HepG2 (cell line): ENCODE results near the gene SIKE1. TPM values are rescaled to one million over a fixed set of nuclear protein-coding genes. Genes with fewer than 3 reads are reported as not detected.

Experiments
- ATAC-seq: fragments of 200-7000 bp; cut with Tn5 transposase; 3 replicates; pipeline ENCODE4 v1.9.1; 2020; ENCODE audit warnings: mild to moderate bottlenecking, moderate library complexity
- BruUV-seq: library from RNA; stranded (reverse); fragments of 400-500 nt; replicated peaks from 2 replicates; lab custom pipeline; 2021; lab: Mats Ljungman, UMichigan
- CTCF ChIA-PET: fragments of 300-600 bp; formaldehyde crosslinking; extraction: SDS; loops from one replicate; lab custom pipeline; 2021; ENCODE audit warnings: low total read pairs, inconsistent platforms, low intra/inter-chr PET ratio; lab: Yijun Ruan, JAX
- POLR2A ChIA-PET: fragments of 350-600 bp; sonication (Branson Sonifier 250); formaldehyde crosslinking; loops from one replicate; lab custom pipeline; 2020; ENCODE audit warnings: antibody characterized with exemption, inconsistent platforms; lab: Yijun Ruan, JAX
- DNase-seq: peaks from one replicate; pipeline ENCODE4 v3.0.0-alpha.2; 2015; ENCODE audit warnings: low spot score
- FAIRE-seq: peaks from 3 replicates; lab custom pipeline; 2011; peaks lifted over from hg19 to GRCh38; lab: Jason Lieb, UNC
- H2AFZ ChIP-seq: one replicate; pipeline ENCODE4 v1.6.1; 2011; ENCODE audit warnings: low read length, inconsistent platforms
- H3K27ac ChIP-seq: fragments of 300-600 bp; 3 replicates; pipeline ENCODE4 v1.8.0; 2011; ENCODE audit warnings: mixed run types, mild to moderate bottlenecking, mixed read lengths, low read length, inconsistent platforms; ENCODE audit not compliant: insufficient read depth; ENCODE audit errors: extremely low read length
- H3K27me3 ChIP-seq, 2 experiments: fragments of 200-600 bp in 1 of 2; 2 replicates in 1 of 2; 3 replicates in 1 of 2; pipeline versions ENCODE4 v1.6.0 to v1.8.0; 2011; ENCODE audit warnings: low read length in 2 of 2, mild to moderate bottlenecking in 2 of 2, moderate library complexity in 2 of 2, inconsistent platforms in 1 of 2; ENCODE audit not compliant: insufficient read depth in 2 of 2, control insufficient read depth in 1 of 2
- H3K36me3 ChIP-seq, 2 experiments: fragments of 200-600 bp in 1 of 2; replicated peaks in 1 of 2; 2 replicates in 1 of 2; 3 replicates in 1 of 2; pipeline versions ENCODE4 v1.5.1 to v1.8.0; 2011; ENCODE audit warnings: low read length in 2 of 2, inconsistent platforms in 1 of 2; ENCODE audit not compliant: insufficient read depth in 2 of 2, control insufficient read depth in 1 of 2
- H3K4me1 ChIP-seq: 2 replicates; pipeline ENCODE4 v1.5.1; 2012; ENCODE audit warnings: low read length, inconsistent platforms; ENCODE audit not compliant: insufficient read depth
- H3K4me2 ChIP-seq: 2 replicates; pipeline ENCODE4 v1.6.0; 2011; ENCODE audit warnings: low read depth, low read length, inconsistent platforms
- H3K4me3 ChIP-seq, 3 experiments: fragments of 200-600 bp in 1 of 3; sonication (generic), shearing (Covaris generic) in 1 of 3; replicated peaks in 1 of 3; 2 replicates each; pipeline ENCODE4 v1.5.1; 2011 to 2016; ENCODE audit warnings: low read length in 3 of 3, inconsistent platforms in 2 of 3, low read depth in 2 of 3, mild to moderate bottlenecking in 2 of 3, control low read depth in 1 of 3, mixed read lengths in 1 of 3; ENCODE audit not compliant: insufficient read depth in 1 of 3
- H3K79me2 ChIP-seq: one replicate; pipeline ENCODE4 v1.6.1; 2011; ENCODE audit warnings: low read length, inconsistent platforms; ENCODE audit not compliant: insufficient read depth
- H3K9ac ChIP-seq: 2 replicates; pipeline ENCODE4 v1.6.0; 2011; ENCODE audit warnings: mild to moderate bottlenecking, low read depth, low read length, inconsistent platforms; ENCODE audit not compliant: insufficient read depth
- H3K9me3 ChIP-seq: 2 replicates; pipeline ENCODE4 v1.5.1; 2012; ENCODE audit warnings: mild to moderate bottlenecking, low read length
- H4K20me1 ChIP-seq: 2 replicates; pipeline ENCODE4 v1.6.0; 2011; ENCODE audit warnings: inconsistent platforms, mild to moderate bottlenecking, low read length, moderate library complexity; ENCODE audit not compliant: insufficient read depth
- DMAP1 ChIP-seq: IDR thresholded peaks from 2 replicates; pipeline ENCODE4 v1.6.1; 2016
- RBAK ChIP-seq: sonication (generic); formaldehyde crosslinking; IDR thresholded peaks from 2 replicates; pipeline ENCODE4 v1.5.1; 2020; ENCODE audit warnings: mild to moderate bottlenecking, missing genetic modification reagents
- ZFP36L2 ChIP-seq: sonication (generic); formaldehyde crosslinking; IDR thresholded peaks from 2 replicates; pipeline ENCODE4 v1.4.0; 2020; ENCODE audit warnings: missing genetic modification reagents
- ZNF20 ChIP-seq: sonication (generic); formaldehyde crosslinking; IDR thresholded peaks from 2 replicates; pipeline ENCODE4 v1.4.0; 2020; ENCODE audit warnings: mild to moderate bottlenecking, moderate library complexity, missing genetic modification reagents
- ZNF3 ChIP-seq: IDR thresholded peaks from 2 replicates; pipeline ENCODE4 v1.7.0; 2017; ENCODE audit warnings: inconsistent platforms
- ZNF703 ChIP-seq: sonication (generic); formaldehyde crosslinking; IDR thresholded peaks from 2 replicates; pipeline ENCODE4 v1.5.1; 2020; ENCODE audit warnings: missing genetic modification reagents, mild to moderate bottlenecking, moderate library complexity, borderline replicate concordance
- WGBS: methylation state at CpG from one replicate; pipeline ENCODE4 v1.1.6; 2017; ENCODE audit warnings: low lambda C conversion rate; 5-methylcytosine and 5-hydroxymethylcytosine counted together
- in situ Hi-C: cut with HindIII; loops from 2 replicates; pipeline ENCODE4 v1.10.0; 2017; ENCODE audit warnings: low pct_unique_long_range_greater_than_20kb; ENCODE audit not compliant: extremely low pct_ligation_motif_present
- intact Hi-C: fragments of 100-400 bp; cut with micrococcal nuclease; formaldehyde crosslinking; loops from one replicate; pipeline ENCODE4 v1.10.0; 2022; ENCODE audit not compliant: unreplicated experiment
- polyA plus RNA-seq, 8 experiments: library from polyadenylated mRNA; depleted of rRNA in 3 of 8; stranded (reverse) in 7 of 8; unstranded in 1 of 8; fragments of >200 nt; fragmentation: Illumina TruSeq in 4 of 8; extraction: Trizol in 4 of 8; gene quantifications; 2 replicates each; pipeline versions ENCODE4 v1.2.1 to v1.2.3, GENCODE V29; 2011 to 2016; ENCODE audit warnings: low read depth in 4 of 8, missing spikeins in 1 of 8, mixed read lengths in 1 of 8; ENCODE audit not compliant: insufficient read depth in 1 of 8
- total RNA-seq, 5 experiments: library from RNA; depleted of rRNA; stranded (reverse); fragments of >200 nt; fragmentation: Illumina TruSeq; extraction: Trizol; gene quantifications; 2 replicates each; pipeline ENCODE4 v1.2.3, GENCODE V29; 2016; ENCODE audit warnings: low read depth in 1 of 5
- TF ChIP-seq, protein P1 (sequence below): sonication (generic); formaldehyde crosslinking; IDR thresholded peaks from 2 replicates; pipeline ENCODE4 v1.4.0; 2020; ENCODE audit warnings: missing genetic modification reagents

SIKE1 gene
- total and polyA plus RNA-seq, 2 of the 13 experiments (the other 11 are each of a cell fraction or from before 2014, with no cell fraction given) = 36.5 to 58.4 TPM

GRCh38 chr1:114770989-114771388 lies 9.5 kb downstream of the SIKE1 start (continued):
- no peak for TF ChIP-seq ZFP36L2 (CRISPR knock-in tag)
- TF ChIP-seq ZNF20 = no peak
- TF ChIP-seq RBAK (CRISPR knock-in tag) = no peak
- TF ChIP-seq ZNF3 = no peak

DNA sequence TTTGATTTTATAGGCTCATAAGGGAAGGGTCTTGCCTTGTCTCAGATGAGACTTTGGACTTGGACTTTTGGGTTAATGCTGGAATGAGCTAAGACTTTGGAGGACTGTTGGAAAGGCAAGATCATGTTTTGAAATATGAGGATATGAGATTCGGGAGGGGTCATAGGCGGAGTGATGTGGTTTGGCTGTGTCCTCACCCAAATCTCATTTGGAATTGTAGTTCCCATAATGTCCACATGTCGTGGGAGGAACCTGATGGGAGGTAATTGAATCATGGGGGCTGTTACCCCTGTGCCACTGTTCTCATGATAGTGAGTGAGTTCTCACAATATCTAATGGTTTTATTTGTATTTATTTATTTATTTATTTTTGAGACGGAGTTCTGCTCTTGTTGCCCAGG lies 15.8 kb downstream of the SIKE1 start:
- BruUV-seq = no TSS peak
- no peak for FAIRE-seq
- in situ Hi-C loops = no loop called here
- Histone ChIP-seq H2AFZ (no peak overlapping the region), H4K20me1 (no peaks in the 10 kb centered on the region), H3K4me3 (no peak overlapping the region), H3K4me2 (no peak overlapping the region), H3K79me2 (no peaks in the 10 kb centered on the region), H3K36me3 (no peaks in the 10 kb centered on the region), H3K9ac (no peak overlapping the region), H3K27ac (no peak overlapping the region)
- ChIA-PET CTCF (no interaction called here), POLR2A (no interaction called here)
- intact Hi-C loops = no loop called here
- WGBS = 74% methylated on average over 4 of the region's 4 CpGs
- no peak for TF ChIP-seq ZNF703 (CRISPR knock-in tag)
- no peak for TF ChIP-seq DMAP1
- TF ChIP-seq, protein P1, sequence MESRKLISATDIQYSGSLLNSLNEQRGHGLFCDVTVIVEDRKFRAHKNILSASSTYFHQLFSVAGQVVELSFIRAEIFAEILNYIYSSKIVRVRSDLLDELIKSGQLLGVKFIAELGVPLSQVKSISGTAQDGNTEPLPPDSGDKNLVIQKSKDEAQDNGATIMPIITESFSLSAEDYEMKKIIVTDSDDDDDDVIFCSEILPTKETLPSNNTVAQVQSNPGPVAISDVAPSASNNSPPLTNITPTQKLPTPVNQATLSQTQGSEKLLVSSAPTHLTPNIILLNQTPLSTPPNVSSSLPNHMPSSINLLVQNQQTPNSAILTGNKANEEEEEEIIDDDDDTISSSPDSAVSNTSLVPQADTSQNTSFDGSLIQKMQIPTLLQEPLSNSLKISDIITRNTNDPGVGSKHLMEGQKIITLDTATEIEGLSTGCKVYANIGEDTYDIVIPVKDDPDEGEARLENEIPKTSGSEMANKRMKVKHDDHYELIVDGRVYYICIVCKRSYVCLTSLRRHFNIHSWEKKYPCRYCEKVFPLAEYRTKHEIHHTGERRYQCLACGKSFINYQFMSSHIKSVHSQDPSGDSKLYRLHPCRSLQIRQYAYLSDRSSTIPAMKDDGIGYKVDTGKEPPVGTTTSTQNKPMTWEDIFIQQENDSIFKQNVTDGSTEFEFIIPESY (CRISPR knock-in tag) = peak; percentile 19; the same call in 1 of the 2 replicates
- TF ChIP-seq, all 625 proteins: peak for 1
- Histone ChIP-seq H3K27me3 (no peaks in the 10 kb centered on the region), H3K4me1 (no peaks in the 10 kb centered on the region), H3K9me3 (no peaks in the 10 kb centered on the region)
- DNase-seq (no peak), ATAC-seq (no peak)
